GM23248 (cell line): Measurements from ENCODE around the gene PWP1.
"Not testable (repeated sequence)": the region's sequence is repeated elsewhere in the genome, so short reads cannot be mapped to it uniquely, and the experiment has no call there.

Source experiments
- EZH2 ChIP-seq: fragments of 200-600 bp; sonication (generic); IDR thresholded peaks from 2 replicates; pipeline ENCODE4 v1.6.1; 2018; ENCODE audit warnings: antibody characterized with exemption, mild to moderate bottlenecking; ENCODE audit not compliant: insufficient read depth, poor library complexity, severe bottlenecking
- EZH2phosphoT487 ChIP-seq: fragments of 200-600 bp; sonication (generic); IDR thresholded peaks from 2 replicates; pipeline ENCODE4 v1.6.1; 2018; ENCODE audit warnings: antibody characterized with exemption, moderate library complexity, mild to moderate bottlenecking, low read depth; ENCODE audit not compliant: insufficient read depth

DNA sequence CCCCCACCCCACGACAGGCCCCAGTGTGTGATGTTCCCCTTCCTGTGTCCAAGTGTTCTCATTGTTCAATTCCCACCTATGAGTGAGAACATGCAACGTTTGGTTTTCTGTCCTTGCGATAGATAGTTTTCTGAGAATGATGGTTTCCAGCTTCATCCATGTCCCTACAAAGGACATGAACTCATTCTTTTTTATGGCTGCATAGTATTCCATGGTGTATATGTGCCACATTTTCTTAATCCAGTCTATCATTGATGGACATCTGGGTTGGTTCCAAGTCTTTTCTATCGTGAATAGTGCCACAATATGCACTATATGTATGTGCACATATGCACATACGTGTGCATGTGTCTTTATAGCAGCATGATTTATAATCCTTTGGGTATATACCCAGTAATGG is 19.9 kb downstream of the PWP1 start:
- not testable (repeated sequence) for TF ChIP-seq EZH2phosphoT487, EZH2
